Fibroblast of pulmonary artery (primary cell): ENCODE results near the gene SLC19A2.

Source experiments
- DNase-seq: peaks from one replicate; pipeline ENCODE4 v3.0.0-alpha.2; 2010; ENCODE audit warnings: low read depth
- H3K4me3 ChIP-seq: replicated peaks from 2 replicates; pipeline ENCODE4 v1.5.1; 2011; ENCODE audit warnings: low read depth, mild to moderate bottlenecking, control low read depth, low read length, moderate library complexity
- CTCF ChIP-seq: IDR thresholded peaks from 2 replicates; pipeline ENCODE4 v1.5.1; 2011; ENCODE audit warnings: mild to moderate bottlenecking, control low read depth, low read length, inconsistent platforms; ENCODE audit errors: missing control alignments

SLC19A2 gene

GRCh38 chr1:169495046-169495775, 9.5 kb upstream of the SLC19A2 start:
- TF ChIP-seq CTCF: no peak
- H3K4me3 ChIP-seq: no peak overlapping the region
- DNase-seq: no peak

- H3K4me3 ChIP-seq: no peak overlapping the region
- no peak for DNase-seq
- no peak for TF ChIP-seq CTCF
Observed at GRCh38 chr1:169494343-169494742, 8.6 kb upstream of the SLC19A2 start.

GRCh38 chr1:169493251-169493650, 7.5 kb upstream of the SLC19A2 start:
- no peak for TF ChIP-seq CTCF
- H3K4me3 ChIP-seq: no peak overlapping the region

GRCh38 chr1:169491845-169492281, 6.1 kb upstream of the SLC19A2 start:
- H3K4me3 ChIP-seq: no peak overlapping the region
- no peak for DNase-seq
- no peak for TF ChIP-seq CTCF

More at GRCh38 chr1:169493251-169493650, 7.5 kb upstream of the SLC19A2 start:
- no peak for DNase-seq

DNA sequence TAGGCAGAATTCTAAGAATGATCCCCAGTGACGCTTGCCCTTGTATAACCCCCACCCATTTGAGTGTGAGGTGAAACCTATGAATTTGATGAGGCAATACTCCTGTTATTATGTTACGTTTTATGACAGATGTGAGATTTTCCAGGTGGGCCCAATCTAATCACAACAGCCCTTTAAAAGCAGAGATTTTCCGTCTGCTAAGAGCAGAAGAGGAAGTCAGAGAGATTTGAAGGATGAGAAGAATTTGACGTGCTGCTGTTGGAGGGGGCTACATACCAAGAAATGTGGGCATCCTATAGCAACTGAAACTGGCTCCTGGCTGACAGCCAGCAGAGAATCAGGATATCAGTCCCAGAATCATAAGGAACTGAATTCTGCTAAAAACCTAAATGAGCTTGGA, 2.4 kb upstream of the SLC19A2 start:
- no peak for DNase-seq
- no peak for TF ChIP-seq CTCF
- H3K4me3 ChIP-seq: no peak overlapping the region

DNA sequence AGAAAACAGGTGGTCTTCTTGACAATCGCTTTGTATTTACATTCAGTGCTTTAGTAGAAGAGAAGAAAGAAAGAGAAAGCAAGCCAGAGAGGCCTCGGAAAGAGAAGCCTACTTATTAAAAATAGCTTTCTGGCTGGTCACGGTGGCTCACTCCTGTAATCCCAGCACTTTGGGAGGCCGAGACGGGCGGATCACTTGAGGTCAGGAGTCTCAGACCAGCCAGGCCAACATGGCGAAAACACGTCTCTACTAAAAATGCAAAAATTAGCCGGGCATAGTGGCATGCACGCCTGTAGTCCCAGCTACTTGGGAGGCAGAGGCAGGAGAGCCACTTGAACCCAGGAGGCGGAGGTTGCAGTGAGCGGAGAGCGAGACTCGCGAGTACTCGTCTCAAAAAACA, 1.8 kb upstream of the SLC19A2 start:
- no peak for DNase-seq
- TF ChIP-seq CTCF: no peak
- no peak overlapping the region for H3K4me3 ChIP-seq

- peak overlapping the region; percentile 75 for H3K4me3 ChIP-seq
- DNase-seq: no peak
- no peak for TF ChIP-seq CTCF
Observed at GRCh38 chr1:169487133-169487532, 1.4 kb upstream of the SLC19A2 start.
